Anterior cingulate cortex (tissue), 58 donors: Measurements from ENCODE around the gene MS4A15.

ENCODE experiments used
- DNase-seq, 58 donors: peaks; one replicate each; lab custom pipeline; 2025; lab: John Stamatoyannopoulos, UW

The MS4A15 gene

DNA sequence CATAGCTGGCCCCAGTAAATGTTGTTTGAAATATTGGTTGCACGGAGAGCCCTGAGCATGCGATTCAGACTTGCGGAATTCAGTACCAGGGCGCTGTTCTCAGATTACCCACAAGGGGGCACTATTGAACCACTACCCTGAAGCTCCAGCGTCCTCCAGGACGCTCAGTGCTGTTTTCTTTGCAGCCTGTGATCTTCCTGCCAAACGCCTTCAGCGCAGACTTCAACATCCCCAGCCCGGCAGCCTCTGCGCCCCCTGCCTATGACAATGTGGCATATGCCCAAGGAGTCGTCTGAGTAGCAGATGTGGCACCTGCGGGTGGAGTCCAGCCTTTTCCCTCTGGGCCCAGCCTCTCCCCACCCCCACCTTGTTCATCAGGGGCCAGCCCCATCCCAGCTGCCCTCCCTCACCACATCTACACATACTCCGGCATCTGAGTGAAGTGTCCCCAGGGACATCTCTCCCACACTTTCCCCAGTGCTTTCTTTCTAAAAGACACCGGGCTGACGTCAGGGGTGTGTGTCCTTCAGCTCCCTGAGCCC, 18.8 kb downstream of the MS4A15 start:
- DNase-seq: peak in 56 of 58 donors; percentile 21 to 91 (median 69)

DNA sequence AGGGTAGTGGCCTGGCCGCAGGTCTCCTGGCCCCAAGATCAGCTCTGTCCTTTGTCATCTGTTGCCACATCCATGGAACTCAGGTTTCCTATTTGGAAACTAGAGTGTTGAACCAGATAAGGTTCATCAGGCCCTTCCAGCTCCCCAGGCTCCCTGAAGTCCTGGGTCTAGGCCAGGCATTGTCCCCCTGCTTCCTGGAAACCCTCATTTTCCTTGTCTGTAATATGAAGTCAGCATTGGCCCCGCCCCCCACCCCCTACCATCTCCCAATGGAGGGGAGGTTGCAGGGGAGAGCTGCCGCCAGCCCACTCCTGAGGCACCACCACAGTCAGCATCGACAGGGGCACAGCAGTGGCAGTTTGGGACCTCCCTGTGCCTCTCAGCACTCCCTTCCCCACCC, 19.5 kb downstream of the MS4A15 start:
- no peak for DNase-seq

DNA sequence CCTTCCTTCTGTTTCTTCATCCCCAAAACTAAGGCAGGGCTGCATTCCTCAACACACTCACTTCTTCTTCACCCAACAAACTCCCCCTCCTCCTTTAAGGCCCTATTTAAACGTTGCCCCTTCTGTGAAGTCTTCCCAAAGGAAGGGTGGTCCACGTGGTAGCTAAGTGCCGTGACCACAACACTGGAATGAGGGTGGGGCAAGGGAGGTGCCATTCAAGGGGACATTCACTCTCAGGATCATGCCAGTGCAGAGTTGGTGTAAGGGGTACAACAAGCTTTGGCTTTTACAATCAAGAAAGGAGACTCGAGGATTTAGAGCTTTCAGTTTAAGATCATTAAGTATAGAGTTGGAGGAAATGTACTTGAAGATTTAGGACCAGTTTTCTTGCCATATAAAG, 20.4 kb downstream of the MS4A15 start:
- no peak for DNase-seq

DNA sequence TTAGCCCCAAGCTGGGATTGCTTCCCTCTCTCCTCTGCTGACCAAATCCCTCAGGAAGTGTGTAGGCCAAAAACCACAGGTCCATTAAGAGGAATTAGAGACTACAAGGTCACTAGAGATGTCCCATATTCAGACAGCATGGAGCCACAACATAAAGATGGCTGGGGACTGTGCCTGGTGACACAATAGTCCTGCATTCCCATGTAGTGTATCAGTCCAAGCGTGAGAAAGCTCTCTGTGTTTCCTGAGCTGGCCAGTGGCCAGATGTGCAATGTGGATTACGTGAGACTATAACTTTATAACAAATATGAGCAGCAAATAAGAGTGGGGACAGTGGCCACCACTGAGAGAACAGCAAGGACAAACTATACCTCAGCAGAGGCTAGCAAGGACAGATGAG, 20.9 kb downstream of the MS4A15 start:
- no peak for DNase-seq

DNA sequence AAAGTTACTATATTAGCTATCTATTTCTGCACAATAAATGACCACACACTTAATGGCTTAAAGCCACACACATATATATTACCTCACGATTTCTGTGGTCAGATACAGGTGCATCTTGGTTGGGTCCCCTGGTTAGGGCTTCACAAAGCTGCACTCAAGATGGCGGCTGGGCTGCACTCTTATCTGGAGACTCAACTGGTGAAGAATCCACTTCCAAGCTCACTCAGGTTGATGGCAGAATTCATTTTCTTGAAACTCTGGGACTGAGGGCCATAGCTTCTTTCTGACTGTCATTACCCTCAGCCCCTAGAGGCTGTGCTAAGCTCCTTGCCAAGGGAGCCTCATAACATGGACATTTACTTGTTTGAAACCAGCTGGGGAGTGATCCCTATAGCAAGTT, 23.4 kb downstream of the MS4A15 start:
- no peak for DNase-seq

DNA sequence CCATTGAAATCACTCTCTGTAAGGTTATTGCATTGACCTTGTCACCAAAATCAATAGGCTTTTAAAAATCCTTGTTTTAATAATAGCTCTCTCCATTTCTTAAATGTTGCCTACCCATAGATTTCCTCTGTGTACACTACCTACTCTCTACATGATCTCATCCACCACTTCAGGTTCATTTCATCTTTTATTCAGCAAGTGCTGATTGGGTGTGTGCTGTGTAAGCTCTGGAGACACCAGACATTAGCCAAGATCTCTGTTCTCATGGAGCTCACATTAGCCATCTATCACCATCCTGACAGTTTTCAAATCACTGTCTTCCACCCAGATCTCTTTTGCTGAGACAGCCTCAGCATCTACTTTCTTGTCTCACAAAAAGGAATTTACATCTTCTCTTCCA, 24.1 kb downstream of the MS4A15 start:
- no peak for DNase-seq

DNA sequence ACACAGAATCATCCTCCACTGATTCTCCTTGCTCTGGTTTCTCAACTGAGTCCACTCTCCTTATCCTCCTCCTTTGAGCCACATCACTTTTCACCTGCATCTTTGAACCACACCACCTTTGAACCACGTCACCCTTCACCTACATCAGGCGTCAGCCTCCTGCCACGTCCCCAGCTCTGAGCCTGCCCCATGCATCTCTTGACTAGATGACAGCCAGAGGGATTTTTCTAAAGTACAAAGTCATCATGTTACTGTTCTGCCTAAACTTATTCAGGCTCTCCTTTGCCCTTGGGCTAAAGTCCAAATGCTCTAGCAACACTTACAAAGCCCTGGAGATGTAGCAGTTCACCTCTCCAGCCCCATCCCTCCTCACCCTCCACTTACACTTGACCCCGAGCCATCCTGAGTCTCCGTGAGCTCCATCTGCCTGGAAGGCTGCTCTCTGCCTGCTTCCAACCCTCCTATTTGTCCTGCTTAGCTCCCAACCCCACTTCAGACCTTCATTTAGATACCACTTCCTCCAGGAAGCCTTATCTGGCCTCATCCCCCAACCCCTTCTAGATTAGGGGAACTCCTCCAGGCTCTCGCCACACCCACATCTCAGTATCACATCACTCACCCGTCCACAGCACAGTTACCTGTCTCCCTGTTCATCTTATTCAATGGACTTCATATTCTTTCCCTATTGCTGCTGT, 24.8 kb downstream of the MS4A15 start:
- DNase-seq: no peak

DNA sequence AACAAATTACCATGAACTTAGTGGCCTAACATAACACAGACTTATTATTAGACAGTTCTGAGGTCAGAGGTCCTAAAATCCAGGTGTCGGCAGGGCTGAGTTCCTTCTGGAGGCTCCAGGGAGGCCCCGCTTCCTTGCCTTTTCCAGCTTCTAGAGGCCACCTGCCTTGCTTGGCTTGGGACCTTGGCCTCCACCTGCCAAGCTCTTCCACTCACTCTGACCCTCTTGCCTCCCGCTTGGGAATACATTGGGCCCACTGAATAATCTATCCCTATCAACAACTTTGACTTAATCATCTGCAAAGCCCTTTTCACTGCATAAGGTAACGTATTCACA, 25.3 kb downstream of the MS4A15 start:
- no peak for DNase-seq

DNA sequence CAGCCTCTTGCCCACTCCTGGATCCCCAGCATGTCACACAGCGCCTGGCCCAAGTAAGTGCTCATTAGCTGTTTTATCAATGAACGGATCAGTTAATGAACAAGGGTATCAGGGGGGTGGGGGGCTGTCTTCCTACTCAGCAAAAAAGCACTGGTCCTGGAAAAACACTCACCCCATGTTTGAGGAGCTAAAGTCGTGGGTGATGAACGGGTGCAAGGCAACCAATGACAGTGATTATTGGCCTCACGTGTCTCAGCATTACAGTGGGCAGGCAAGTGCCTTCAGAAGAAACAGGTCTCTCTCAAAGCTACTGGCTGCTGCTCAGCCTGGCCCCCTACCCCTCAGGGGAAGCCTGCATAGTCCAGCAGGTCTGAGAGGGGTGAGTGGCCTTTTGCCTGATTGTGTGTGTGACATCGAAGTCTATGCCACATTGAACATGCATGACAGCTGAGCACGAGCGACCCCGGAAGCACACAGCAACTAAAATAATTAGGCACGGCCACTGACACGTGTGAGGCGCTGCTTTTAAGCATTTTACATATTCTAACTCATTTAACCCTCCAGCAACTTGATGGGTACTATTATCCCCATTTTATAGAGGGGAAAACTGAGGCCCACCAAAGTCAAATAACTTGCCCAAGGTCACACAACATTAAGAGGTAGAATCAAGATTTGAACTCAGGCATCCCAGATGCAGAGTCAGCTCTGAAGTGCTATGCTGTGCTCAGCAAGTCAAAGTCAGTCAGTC, 25.9 kb downstream of the MS4A15 start:
- no peak for DNase-seq

DNA sequence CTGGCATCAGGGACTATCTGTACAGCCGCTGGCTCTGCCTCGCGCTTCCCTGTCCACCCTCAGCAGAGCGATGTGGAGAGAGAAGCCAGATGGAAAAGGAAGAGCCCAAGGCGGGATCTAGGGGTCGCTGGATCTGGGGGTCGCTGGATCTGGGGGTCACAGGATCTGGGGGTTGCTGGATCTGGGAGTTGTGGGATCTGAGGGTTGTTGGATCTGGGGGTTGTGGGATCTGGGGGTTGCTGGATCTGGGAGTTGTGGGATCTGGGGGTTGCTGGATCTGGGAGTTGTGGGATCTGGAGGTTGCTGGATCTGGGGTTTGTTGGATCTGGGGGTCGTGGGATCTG, 26.4 kb downstream of the MS4A15 start:
- no peak for DNase-seq

DNA sequence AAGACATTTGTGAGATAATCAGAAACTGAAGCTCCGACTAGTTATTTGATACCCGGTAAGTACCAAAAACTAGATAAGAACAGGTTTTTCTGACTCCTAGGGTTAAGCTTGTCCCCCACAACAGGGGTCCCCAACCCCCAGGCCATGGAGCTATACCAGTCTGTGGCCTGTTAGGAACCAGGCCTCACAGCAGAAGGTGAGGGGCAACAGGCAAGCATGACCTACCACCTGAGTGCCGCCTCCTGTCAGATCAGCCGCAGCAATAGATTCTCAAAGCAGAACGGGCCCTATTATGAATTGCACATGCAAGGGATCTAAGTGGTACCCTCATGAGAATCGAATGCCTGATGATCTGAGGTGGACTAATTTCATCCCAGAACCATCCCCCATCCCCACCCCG, 27.2 kb downstream of the MS4A15 start:
- DNase-seq: no peak

DNA sequence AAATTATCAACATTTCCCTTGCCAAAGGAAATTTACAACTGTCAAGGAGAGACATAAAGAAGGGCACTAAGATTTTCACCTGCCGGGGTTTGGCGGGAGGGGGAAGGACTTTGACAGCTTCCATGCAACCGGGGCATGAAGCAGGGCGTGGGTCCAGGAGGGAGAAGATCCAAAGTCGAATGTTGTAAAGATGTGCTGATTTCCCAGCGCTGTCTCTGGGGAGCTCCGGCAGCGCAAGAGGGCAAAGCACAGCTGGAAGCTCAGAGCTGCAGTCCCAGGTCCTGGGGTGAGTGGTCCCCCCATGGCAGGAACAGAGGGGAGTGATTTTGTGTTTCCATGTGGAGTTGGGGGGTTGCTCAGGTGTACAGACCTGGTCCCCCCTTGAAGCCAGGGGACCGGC, 28.5 kb downstream of the MS4A15 start, which contains the start of gene MS4A10:
MS4A10 (plus strand) TSS at position 198 of the 400 bp plus-strand sequence. CDS start 5,003 bp downstream, outside the sequence.
- no peak for DNase-seq

DNA sequence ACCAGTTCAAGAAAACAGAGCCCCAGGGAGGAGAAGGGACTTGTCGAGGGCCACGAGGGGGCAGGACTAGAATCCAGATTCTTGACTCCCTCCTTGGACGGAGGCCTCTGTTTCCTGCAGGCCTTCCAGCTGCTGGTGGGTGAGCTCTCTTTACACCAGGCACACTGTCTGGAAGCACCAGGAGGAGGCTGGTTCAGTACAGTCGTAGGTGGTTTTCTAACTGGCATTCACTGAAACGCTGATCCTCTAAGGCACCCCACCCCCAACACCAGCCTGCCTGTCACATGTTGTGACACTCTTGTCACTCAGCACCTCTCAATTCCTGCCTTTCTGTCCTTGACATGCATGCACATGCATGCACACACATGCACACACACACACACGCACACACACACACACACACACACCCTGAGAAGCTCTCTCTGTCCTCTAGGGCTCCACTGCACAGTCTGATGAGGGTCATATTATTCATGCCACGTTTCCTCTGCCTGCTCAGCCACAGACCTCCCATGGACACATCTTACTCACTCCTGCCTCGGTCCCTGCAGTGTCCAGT, 29.2 kb downstream of the MS4A15 start:
- DNase-seq: peak in 29 of 58 donors; percentile 3 to 59 (median 22)

DNA sequence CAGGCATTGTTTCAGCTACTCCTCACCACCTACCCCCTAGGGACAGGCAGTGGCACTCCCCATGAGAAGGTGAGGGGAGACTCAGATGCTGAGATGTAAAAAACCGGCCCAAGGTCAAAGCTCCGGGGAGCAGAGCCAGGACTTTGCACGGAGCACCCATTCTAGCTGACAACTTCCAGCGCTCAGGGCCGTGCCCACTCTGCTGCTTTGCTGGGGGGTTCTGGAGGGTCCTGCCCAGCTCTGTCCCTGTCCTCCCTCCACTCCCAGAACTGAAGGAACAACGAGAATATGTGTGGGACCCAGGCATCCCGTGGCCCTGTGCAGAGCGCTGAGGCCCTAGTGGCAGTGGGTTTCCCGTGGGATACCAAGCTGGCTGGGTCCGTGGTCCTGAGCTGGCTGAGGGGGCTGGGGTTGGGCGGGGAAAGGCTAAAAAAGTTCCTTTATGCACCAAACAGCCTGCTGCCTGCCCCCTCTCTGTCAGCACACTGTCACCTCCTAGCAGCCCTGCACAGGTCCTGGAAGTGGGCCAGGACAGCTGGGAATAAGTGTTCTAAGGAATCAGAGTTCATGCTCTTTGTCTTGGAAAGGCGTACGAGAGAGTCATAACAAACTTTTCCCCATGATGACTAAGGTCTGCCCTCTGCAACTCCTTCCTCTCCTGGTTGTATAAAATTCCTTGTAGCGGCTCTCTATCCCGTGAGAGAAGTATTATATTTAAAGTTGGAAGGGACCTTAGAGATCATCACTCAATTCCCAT, 30.3 kb downstream of the MS4A15 start:
- peak in 1 of 58 donors; percentile 3 for DNase-seq

DNA sequence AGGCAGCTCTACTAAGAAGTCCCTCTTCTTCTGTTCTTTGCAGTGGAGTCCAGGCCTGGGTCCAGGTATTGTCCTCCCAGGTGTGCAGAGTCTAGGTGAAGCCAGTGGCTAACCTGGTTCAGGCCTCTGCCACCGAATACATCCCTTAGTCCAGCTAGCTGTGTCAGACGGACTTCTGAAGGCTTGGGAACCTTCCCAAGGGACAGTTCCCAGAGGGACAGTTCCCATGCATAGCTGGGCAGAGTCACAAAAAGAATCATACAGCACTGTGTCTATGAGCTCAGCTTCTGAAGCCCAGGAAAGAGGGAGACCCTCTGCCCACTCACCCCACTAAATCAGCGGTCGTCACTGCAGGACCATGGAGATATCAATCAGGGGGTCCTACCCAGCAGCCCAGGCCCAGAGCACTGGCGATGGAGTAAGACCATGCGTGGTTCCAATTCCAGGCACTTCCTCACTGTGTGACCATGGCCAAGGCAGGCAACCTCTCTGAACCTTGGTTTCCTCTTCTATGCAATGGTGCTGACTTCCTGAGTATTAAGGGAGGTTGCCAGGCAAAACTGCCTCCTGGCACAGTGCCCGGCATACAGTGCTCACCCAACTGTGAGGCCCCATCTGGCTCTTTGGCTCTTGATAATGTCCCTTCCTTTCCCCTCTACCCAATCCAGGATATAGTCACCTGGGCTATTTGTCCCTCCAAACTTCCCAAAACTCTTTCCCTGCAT, 31.9 kb downstream of the MS4A15 start:
- DNase-seq: no peak

DNA sequence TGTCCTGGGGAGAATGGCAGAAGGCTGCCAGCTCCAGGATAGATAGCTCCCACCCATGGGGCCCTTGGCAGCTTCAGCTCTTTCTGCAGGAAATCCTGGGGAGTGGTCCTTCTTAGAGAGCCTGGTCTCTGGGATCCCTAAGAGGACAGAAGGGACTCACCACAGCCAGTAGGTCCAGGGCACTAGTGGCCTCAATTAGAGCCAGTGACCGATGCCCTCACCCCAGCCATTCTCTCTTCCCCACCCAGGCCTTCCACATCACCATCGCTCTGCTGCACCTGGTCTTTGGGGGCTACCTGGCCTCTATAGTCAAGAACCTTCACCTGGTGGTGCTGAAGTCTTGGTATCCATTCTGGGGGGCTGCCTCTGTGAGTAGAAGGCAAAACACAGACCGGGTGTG, 34.1 kb downstream of the MS4A15 start:
- DNase-seq: no peak

DNA sequence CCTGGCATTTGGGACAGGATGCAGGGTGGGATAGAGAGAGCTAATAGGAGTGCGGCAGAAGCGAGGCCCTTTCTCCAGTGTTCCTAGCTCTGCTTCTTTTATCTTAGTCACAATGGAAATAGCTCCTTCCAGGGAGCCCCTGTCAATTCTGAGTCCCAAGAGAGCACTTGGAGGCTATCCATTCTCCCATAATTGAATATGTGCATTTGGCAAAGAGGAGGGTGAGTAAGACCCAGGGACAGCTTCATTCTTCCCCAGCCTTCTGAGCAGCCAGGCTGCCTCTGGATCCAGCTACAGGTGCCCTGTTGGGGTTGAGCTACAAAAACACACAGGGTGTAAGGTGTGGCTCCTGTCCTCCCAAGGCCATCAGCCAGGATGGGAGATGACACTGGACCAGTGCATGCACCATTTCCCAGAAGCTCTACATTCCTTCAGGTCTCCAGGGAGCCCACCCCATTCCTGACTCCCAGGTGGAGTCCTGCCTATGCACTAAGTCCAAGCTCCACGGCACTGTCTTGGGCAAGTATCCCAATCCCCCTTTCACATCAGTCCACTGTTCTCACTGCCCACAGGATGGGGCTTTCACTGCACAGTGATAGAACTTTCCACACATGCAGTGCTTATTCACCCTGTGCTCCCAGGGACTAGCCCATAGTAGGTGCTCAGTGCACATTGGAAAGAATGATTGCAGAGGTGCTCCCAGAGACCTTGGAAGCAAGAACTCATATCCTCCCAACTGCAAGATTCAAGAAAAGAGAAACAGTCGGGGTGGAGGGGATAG, 34.7 kb downstream of the MS4A15 start:
- DNase-seq: no peak

DNA sequence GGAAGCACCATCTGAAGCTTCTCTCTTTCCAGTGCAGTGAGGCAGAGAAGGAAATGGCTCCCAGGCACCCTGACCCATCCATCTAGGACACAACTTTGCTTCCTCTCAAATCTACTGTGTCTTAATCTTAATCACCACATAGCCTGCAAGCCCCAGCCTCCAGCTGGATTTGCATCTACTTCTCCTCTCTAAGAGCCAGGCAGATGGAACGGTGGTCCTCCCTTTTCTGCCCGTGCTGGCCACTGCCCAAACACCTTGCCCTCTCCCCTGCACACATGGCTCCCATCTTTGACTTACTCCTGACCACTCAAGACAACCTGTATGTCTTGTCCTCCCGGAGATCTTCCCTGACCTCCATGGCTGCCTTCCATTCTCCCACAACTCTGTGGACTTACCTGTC, 35.9 kb downstream of the MS4A15 start:
- DNase-seq: no peak

DNA sequence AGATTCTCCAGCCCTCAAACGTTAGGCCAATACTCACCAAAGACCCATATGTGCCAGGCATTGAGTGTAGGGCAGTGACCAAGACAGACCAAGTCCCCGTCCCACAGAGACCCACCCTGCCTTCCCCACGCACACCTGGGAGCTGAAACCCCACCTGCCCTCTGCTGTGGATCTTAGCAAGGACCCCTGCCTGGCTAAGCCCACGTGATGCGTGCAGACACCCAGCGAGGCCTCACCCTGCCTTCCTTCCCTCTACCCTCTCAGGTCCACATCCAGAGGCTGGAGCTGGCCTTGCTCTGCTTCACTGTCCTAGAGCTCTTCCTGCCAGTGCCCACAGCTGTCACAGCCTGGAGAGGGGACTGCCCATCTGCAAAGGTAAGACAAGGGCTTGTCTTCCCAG, 38.6 kb downstream of the MS4A15 start:
- no peak for DNase-seq
